GM13977 (cell line): ENCODE measurements around the gene PRPSAP2.

Experiments used
- DNase-seq: peaks from one replicate; pipeline ENCODE4 v3.0.0; 2012; ENCODE audit warnings: low spot score
- in situ Hi-C: fragments of 300-500 bp; cut with MboI; formaldehyde crosslinking; loops from one replicate; pipeline ENCODE4 v1.12.0; 2022; ENCODE audit warnings: low sequenced_read_pairs, low pct_unique_long_range_greater_than_20kb, mixed read lengths, inconsistent platforms; ENCODE audit not compliant: unreplicated experiment
- TF ChIP-seq, protein P1 (sequence below): IDR thresholded peaks from 2 replicates; pipeline ENCODE4 v1.5.1; 2012; ENCODE audit warnings: mild to moderate bottlenecking, control low read depth; ENCODE audit not compliant: insufficient read depth; ENCODE audit errors: extremely low read depth, missing control alignments

Gene PRPSAP2

DNA sequence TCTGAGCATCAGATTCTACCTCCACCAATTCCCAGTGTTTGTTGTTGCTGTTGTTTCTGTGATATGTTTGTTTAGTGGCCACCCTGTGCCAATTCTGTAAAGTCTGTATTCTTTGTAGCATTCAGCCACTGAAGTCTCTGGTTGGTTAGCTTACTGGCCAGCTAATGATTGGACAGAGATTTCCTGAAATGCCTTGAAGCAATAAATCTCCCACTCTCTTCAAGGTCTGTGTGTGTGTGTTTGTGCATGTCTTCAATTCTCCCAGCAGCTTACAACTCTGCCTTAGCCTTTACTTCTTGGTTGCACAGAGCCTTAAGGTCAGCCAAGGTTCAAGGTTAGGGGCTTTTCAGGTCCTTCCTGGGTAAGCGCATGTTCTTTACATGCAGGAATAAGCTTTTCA is 38.2 kb downstream of the PRPSAP2 start:
- in situ Hi-C loops, result no loop called here
- no peak for DNase-seq
- TF ChIP-seq, protein P1, sequence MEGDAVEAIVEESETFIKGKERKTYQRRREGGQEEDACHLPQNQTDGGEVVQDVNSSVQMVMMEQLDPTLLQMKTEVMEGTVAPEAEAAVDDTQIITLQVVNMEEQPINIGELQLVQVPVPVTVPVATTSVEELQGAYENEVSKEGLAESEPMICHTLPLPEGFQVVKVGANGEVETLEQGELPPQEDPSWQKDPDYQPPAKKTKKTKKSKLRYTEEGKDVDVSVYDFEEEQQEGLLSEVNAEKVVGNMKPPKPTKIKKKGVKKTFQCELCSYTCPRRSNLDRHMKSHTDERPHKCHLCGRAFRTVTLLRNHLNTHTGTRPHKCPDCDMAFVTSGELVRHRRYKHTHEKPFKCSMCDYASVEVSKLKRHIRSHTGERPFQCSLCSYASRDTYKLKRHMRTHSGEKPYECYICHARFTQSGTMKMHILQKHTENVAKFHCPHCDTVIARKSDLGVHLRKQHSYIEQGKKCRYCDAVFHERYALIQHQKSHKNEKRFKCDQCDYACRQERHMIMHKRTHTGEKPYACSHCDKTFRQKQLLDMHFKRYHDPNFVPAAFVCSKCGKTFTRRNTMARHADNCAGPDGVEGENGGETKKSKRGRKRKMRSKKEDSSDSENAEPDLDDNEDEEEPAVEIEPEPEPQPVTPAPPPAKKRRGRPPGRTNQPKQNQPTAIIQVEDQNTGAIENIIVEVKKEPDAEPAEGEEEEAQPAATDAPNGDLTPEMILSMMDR, result no peak

DNA sequence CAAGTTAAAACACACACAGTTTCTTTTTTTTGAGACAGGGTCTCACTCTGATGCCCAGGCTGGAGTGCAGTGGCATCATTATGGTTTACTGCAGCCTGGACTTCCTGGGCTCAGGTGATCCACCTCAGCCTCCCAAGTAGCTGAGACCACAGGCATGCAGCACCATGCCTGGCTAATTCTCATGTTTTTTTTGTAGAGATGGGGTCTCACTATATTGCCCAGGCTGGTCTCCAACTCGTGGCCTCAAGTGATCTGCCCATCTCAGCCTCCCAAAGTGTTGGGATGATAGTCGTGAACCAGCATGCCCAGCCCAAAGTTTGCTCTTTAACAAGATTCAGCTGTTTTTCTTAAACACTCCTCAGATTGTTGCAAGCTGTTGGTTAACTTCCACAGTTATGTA is 39.0 kb downstream of the PRPSAP2 start:
- TF ChIP-seq, protein P1, result no peak
- DNase-seq, result no peak
- in situ Hi-C loops, result no loop called here

GRCh38 chr17:18904482-18904881 is 46.6 kb downstream of the PRPSAP2 start:
- TF ChIP-seq, protein P1, result no peak
- DNase-seq, result no peak
- in situ Hi-C loops, result no loop called here

DNA sequence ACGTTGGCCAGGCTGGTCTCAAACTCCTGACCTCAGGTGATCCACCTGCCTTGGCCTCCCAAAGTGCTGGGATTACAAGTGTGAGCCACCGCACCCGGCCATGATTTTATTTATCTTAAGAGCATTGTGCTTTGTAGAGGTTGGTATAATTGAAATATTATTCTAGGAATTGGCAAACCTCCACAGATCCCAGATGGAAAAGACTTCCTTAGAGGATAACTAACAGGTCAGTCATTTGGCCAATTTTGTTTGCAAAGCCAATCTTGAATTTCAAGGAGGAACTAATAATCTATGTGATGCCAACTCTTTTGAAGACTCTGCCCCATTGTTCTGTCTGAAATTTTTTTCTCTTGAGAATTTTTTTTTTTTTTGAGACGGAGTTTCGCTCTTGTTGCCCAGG is 47.3 kb downstream of the PRPSAP2 start:
- in situ Hi-C loops, result no loop called here
- DNase-seq, result no peak
- TF ChIP-seq, protein P1, result no peak

DNA sequence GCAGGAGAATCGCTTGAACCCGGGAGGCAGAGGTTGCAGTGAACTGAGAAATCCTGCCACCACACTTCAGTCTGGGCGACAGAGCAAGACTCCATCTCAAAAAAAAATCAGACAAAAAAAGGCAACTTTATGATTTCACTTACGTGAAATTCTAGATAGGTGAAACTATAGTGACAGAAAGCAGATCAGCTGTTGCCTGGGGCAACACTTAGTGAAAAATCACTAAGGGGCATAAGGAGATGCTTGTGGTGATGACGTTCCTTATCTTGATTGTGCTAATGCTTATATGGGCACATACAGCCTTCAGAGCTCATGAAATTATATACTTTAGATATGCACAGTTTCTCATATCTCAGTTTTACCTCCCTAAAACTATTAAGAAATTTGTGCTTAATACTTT is 52.4 kb downstream of the PRPSAP2 start:
- no peak for DNase-seq
- TF ChIP-seq, protein P1, result no peak
- in situ Hi-C loops, result no loop called here

DNA sequence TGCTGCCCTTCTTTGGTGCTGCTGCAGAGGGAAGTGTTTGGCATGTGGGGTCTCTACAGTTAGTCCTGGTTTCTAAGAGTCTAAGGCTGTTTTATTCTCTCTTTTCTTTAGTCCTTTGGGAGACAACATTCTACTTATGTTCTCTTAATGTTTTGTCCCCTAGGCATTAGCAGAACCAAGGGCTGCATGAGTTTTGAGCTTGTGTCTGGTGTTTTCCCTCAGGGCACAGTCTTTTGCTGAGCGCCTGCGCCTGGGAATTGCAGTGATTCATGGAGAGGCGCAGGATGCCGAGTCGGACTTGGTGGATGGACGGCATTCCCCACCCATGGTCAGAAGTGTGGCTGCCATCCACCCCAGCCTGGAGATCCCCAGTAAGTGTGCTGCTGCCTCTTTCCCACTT is 53.0 kb downstream of the PRPSAP2 start:
- no peak for DNase-seq
- in situ Hi-C loops, result no loop called here
- TF ChIP-seq, protein P1, result no peak

GRCh38 chr17:18916816-18917500 is 59.0 kb downstream of the PRPSAP2 start:
- in situ Hi-C loops, result no loop called here
- TF ChIP-seq, protein P1, result no peak
- DNase-seq, result no peak
